SU-DHL-6 (cell line): ENCODE results near the gene AKNA.

Source experiments
- H2AFZ ChIP-seq: fragments of 200-600 bp; sonication (generic); 2 replicates; pipeline ENCODE4 v1.6.1; 2014; ENCODE audit warnings: low read depth, mild to moderate bottlenecking, moderate library complexity, mixed read lengths, antibody characterized with exemption, low read length; ENCODE audit not compliant: severe bottlenecking
- H3F3A ChIP-seq: fragments of 200-600 bp; shearing (Covaris generic); 2 replicates; pipeline ENCODE4 v1.6.0; 2016; ENCODE audit warnings: antibody characterized with exemption, mild to moderate bottlenecking; ENCODE audit not compliant: insufficient read depth
- H3K27ac ChIP-seq: fragments of 200-600 bp; sonication (generic); 2 replicates; pipeline ENCODE4 v1.5.1; 2016; ENCODE audit warnings: low read depth, mild to moderate bottlenecking, low read length, moderate library complexity, mixed read lengths
- H3K27me3 ChIP-seq: fragments of 200-600 bp; sonication (generic), shearing (Covaris generic); 2 replicates; pipeline ENCODE4 v1.6.0; 2014; ENCODE audit warnings: mild to moderate bottlenecking, low read length
- H3K36me3 ChIP-seq: fragments of 200-600 bp; sonication (generic); 2 replicates; pipeline ENCODE4 v1.6.1; 2014; ENCODE audit warnings: mild to moderate bottlenecking, low read length, mixed read lengths
- H3K4me2 ChIP-seq: fragments of 300-600, 200-600 bp; shearing (Covaris generic), sonication (generic); 2 replicates; pipeline ENCODE4 v1.6.0; 2014; ENCODE audit warnings: low read length, low read depth, mild to moderate bottlenecking; ENCODE audit not compliant: poor library complexity, severe bottlenecking
- H3K4me3 ChIP-seq: fragments of 200-600 bp; sonication (generic); 2 replicates; pipeline ENCODE4 v1.5.1; 2014; ENCODE audit warnings: antibody characterized with exemption, low read length, mild to moderate bottlenecking, mixed read lengths; ENCODE audit not compliant: insufficient read depth, poor library complexity, severe bottlenecking
- H3K79me2 ChIP-seq: fragments of 200-600 bp; sonication (generic); 2 replicates; pipeline ENCODE4 v1.6.1; 2014; ENCODE audit warnings: mild to moderate bottlenecking, low read length, moderate library complexity; ENCODE audit not compliant: insufficient read depth
- H3K9ac ChIP-seq: fragments of 200-600 bp; sonication (generic); 2 replicates; pipeline ENCODE4 v1.7.0; 2014; ENCODE audit warnings: mild to moderate bottlenecking, low read length
- H3K9me2 ChIP-seq: fragments of 200-600 bp; sonication (generic); replicated peaks from 2 replicates; pipeline ENCODE4 v1.6.1; 2014; ENCODE audit warnings: low read length; ENCODE audit not compliant: insufficient read depth
- H3K9me3 ChIP-seq: fragments of 200-600 bp; sonication (generic); 2 replicates; pipeline ENCODE4 v1.6.1; 2014; ENCODE audit warnings: low read length, mixed read lengths; ENCODE audit not compliant: insufficient read depth
- H4K20me1 ChIP-seq: fragments of 200-600 bp; sonication (generic); 2 replicates; pipeline ENCODE4 v1.6.1; 2014; ENCODE audit warnings: low read depth, mild to moderate bottlenecking, antibody characterized with exemption, low read length, moderate library complexity, mixed read lengths
- CTCF ChIP-seq: fragments of 200-600 bp; sonication (generic); IDR thresholded peaks from one replicate; pipeline ENCODE4 v1.5.1; 2017; ENCODE audit warnings: antibody characterized with exemption, mild to moderate bottlenecking, low read length, moderate library complexity; ENCODE audit not compliant: insufficient read depth, poor library complexity, severe bottlenecking
- EZH2phosphoT487 ChIP-seq: fragments of 200-600 bp; sonication (generic), shearing (Covaris generic); conservative IDR thresholded peaks from 2 replicates; pipeline ENCODE4 v1.6.1; 2018; ENCODE audit warnings: mild to moderate bottlenecking, antibody characterized with exemption, low read length, moderate library complexity, mixed read lengths

Gene AKNA

GRCh38 chr9:114384836-114385396 is 2.9 kb downstream of the AKNA start:
- Histone ChIP-seq H3K9me2 (no peaks in the 10 kb centered on the region), H3F3A (peaks cover 46% of the 10 kb centered on the region), H3K27me3 (no peaks in the 10 kb centered on the region), H3K36me3 (peaks cover 4% of the 10 kb centered on the region; the same call in 1 of the 2 replicates), H3K9me3 (no peaks in the 10 kb centered on the region), H3K4me2 (peak overlapping the region; percentile 95), H3K4me3 (peak overlapping the region; percentile 41), H3K27ac (peak overlapping the region; percentile 98), H2AFZ (no peak overlapping the region), H3K79me2 (peaks cover 92% of the 10 kb centered on the region), H4K20me1 (no peaks in the 10 kb centered on the region), H3K9ac (peak overlapping the region; percentile 62)
- TF ChIP-seq EZH2phosphoT487 (no peak), CTCF (no peak)

DNA sequence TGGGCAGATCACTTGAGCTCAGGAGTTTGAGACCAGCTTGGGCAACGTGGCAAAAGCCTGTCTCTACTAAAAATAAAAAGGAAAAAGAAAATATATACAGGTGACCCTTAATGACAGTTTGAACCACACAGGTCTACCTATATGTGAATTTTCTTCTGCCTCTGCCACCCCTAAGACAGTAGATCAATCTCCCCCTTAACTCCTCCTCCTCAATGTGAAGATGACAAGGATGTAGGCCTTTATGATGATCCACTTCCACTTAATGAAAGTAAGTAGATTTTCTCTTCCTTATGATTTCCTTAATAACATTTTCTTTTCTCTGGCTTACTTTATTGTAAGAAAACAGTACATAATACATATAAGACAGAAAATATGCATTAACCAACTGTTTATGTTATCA is 3.4 kb downstream of the AKNA start:
- TF ChIP-seq CTCF (no peak), EZH2phosphoT487 (no peak)
- H3K4me2 ChIP-seq = peak overlapping the region; percentile 95
- peaks cover 92% of the 10 kb centered on the region for H3K79me2 ChIP-seq
- no peaks in the 10 kb centered on the region for H3K9me2 ChIP-seq
- peaks cover 40% of the 10 kb centered on the region for H3F3A ChIP-seq
- no peaks in the 10 kb centered on the region for H4K20me1 ChIP-seq
- peaks cover 4% of the 10 kb centered on the region; the same call in 1 of the 2 replicates for H3K36me3 ChIP-seq
- peak overlapping the region; percentile 62 for H3K9ac ChIP-seq
- H3K4me3 ChIP-seq = peak overlapping the region; percentile 41
- no peaks in the 10 kb centered on the region for H3K27me3 ChIP-seq
- no peak overlapping the region for H2AFZ ChIP-seq
- H3K9me3 ChIP-seq = no peaks in the 10 kb centered on the region
- H3K27ac ChIP-seq = peak overlapping the region; percentile 98

- Histone ChIP-seq H3K27me3 (no peaks in the 10 kb centered on the region), H3K27ac (peak overlapping the region; percentile 98), H3K9me2 (no peaks in the 10 kb centered on the region), H3K9ac (peak overlapping the region; percentile 62), H4K20me1 (no peaks in the 10 kb centered on the region), H3K4me2 (peak overlapping the region; percentile 95), H3K4me3 (peak overlapping the region; percentile 41), H3K9me3 (no peaks in the 10 kb centered on the region), H3F3A (peaks cover 35% of the 10 kb centered on the region), H3K36me3 (peaks cover 4% of the 10 kb centered on the region; the same call in 1 of the 2 replicates), H3K79me2 (peaks cover 92% of the 10 kb centered on the region), H2AFZ (no peak overlapping the region)
- TF ChIP-seq CTCF (no peak), EZH2phosphoT487 (no peak)
Measured at GRCh38 chr9:114383521-114384231, 4.1 kb downstream of the AKNA start.
